ENCODE data around the gene CHRM3. TPM values are rescaled to one million over a fixed set of nuclear protein-coding genes. Genes with fewer than 3 reads are reported as not detected.

The CHRM3 gene
- total and polyA plus RNA-seq, 2 donors (not counting 1 experiment from before 2014, with no cell fraction given) = not detected

- Mint-ChIP-seq H3K27me3 (no peaks in the 10 kb centered on the region), H3K27ac (no peak overlapping the region), H3K4me3 (no peak overlapping the region), H3K9me3 (ENCODE audit: insufficient read depth) (peaks cover 4% of the 10 kb centered on the region), H3K4me1 (no peaks in the 10 kb centered on the region)
- no peaks in the 10 kb centered on the region for H3K27me3 ChIP-seq (replicated peaks in 1 of 4; ENCODE audit: control extremely low read depth in 1 of 4, control insufficient read depth in 3 of 4, insufficient read depth in 4 of 4, low read length in 3 of 4)
- no peaks in the 10 kb centered on the region for H3K36me3 ChIP-seq (replicated peaks in 1 of 2; ENCODE audit: control extremely low read depth in 1 of 2, control insufficient read depth in 1 of 2, extremely low read depth in 1 of 2, insufficient read depth in 2 of 2, low read length in 1 of 2)
- intact Hi-C loops (cut with micrococcal nuclease) = no loop called here
- ChIA-PET CTCF (no interaction called here), POLR2A (no interaction called here)
- TF ChIP-seq, protein P1, sequence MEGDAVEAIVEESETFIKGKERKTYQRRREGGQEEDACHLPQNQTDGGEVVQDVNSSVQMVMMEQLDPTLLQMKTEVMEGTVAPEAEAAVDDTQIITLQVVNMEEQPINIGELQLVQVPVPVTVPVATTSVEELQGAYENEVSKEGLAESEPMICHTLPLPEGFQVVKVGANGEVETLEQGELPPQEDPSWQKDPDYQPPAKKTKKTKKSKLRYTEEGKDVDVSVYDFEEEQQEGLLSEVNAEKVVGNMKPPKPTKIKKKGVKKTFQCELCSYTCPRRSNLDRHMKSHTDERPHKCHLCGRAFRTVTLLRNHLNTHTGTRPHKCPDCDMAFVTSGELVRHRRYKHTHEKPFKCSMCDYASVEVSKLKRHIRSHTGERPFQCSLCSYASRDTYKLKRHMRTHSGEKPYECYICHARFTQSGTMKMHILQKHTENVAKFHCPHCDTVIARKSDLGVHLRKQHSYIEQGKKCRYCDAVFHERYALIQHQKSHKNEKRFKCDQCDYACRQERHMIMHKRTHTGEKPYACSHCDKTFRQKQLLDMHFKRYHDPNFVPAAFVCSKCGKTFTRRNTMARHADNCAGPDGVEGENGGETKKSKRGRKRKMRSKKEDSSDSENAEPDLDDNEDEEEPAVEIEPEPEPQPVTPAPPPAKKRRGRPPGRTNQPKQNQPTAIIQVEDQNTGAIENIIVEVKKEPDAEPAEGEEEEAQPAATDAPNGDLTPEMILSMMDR (IDR thresholded peaks at IDR 0.05) = no peak
- TF ChIP-seq EZH2 (IDR thresholded peaks at IDR 0.05; ENCODE audit: borderline replicate concordance, insufficient read depth, low read depth, low read length, poor library complexity, severe bottlenecking) = no peak
- no peaks in the 10 kb centered on the region for H3K4me1 ChIP-seq (ENCODE audit: control insufficient read depth in 2 of 2, insufficient read depth in 2 of 2, low read length in 2 of 2)
- H3K27ac ChIP-seq (ENCODE audit: low read length in 2 of 2) = no peak overlapping the region
- H4K20me1 ChIP-seq (ENCODE audit: control insufficient read depth, insufficient read depth, low read length, poor library complexity, severe bottlenecking) = no peaks in the 10 kb centered on the region
- DNase-seq = no peak
- H3K9ac ChIP-seq (ENCODE audit: low read length) = no peak overlapping the region
- H3K4me3 ChIP-seq (ENCODE audit: control extremely low read depth in 1 of 5, extremely low read depth in 1 of 5, insufficient read depth in 1 of 5, low read depth in 2 of 5, low read length in 4 of 5) = no peak overlapping the region
- H3K79me2 ChIP-seq (ENCODE audit: control insufficient read depth, insufficient read depth, low read length) = no peaks in the 10 kb centered on the region
- no peak for ATAC-seq (ENCODE audit: low read depth)
- H3K9me3 ChIP-seq (ENCODE audit: control extremely low read depth in 1 of 3, control insufficient read depth in 2 of 3, insufficient read depth in 1 of 3, low read length in 2 of 3) = no peaks in the 10 kb centered on the region
- WGBS (ENCODE audit: insufficient coverage) = no CpG with 5 or more reads among the region's 1 CpG
- no peak overlapping the region for H2AFZ ChIP-seq (ENCODE audit: insufficient read depth, low read depth, low read length, poor library complexity, severe bottlenecking)
- no peak overlapping the region for H3K4me2 ChIP-seq (replicated peaks; ENCODE audit: low read depth, low read length, poor library complexity, severe bottlenecking)
Observed at GRCh38 chr1:239432255-239432654, 45.9 kb downstream of the CHRM3 start.

GRCh38 chr1:239434181-239434580 is 47.8 kb downstream of the CHRM3 start:
- TF ChIP-seq EZH2 (IDR thresholded peaks at IDR 0.05; ENCODE audit: borderline replicate concordance, insufficient read depth, low read depth, low read length, poor library complexity, severe bottlenecking) = no peak
- TF ChIP-seq, protein P1 (IDR thresholded peaks at IDR 0.05) = no peak
- no peaks in the 10 kb centered on the region for H3K4me1 ChIP-seq (ENCODE audit: control insufficient read depth in 2 of 2, insufficient read depth in 2 of 2, low read length in 2 of 2)
- H3K27ac ChIP-seq (ENCODE audit: low read length in 2 of 2) = no peak overlapping the region
- no peak overlapping the region for H3K4me2 ChIP-seq (replicated peaks; ENCODE audit: low read depth, low read length, poor library complexity, severe bottlenecking)
- DNase-seq (no peak), ATAC-seq (ENCODE audit: low read depth) (no peak)
- H2AFZ ChIP-seq (ENCODE audit: insufficient read depth, low read depth, low read length, poor library complexity, severe bottlenecking) = no peak overlapping the region
- CTCF ChIA-PET = no interaction called here
- Mint-ChIP-seq H3K4me1 (no peaks in the 10 kb centered on the region), H3K9me3 (ENCODE audit: insufficient read depth) (peaks cover 4% of the 10 kb centered on the region), H3K4me3 (no peak overlapping the region), H3K27ac (no peak overlapping the region), H3K27me3 (no peaks in the 10 kb centered on the region)
- H3K79me2 ChIP-seq (ENCODE audit: control insufficient read depth, insufficient read depth, low read length) = no peaks in the 10 kb centered on the region
- POLR2A ChIA-PET = no interaction called here
- no peaks in the 10 kb centered on the region for H3K36me3 ChIP-seq (replicated peaks in 1 of 2; ENCODE audit: control extremely low read depth in 1 of 2, control insufficient read depth in 1 of 2, extremely low read depth in 1 of 2, insufficient read depth in 2 of 2, low read length in 1 of 2)
- no peaks in the 10 kb centered on the region for H4K20me1 ChIP-seq (ENCODE audit: control insufficient read depth, insufficient read depth, low read length, poor library complexity, severe bottlenecking)
- no peak overlapping the region for H3K9ac ChIP-seq (ENCODE audit: low read length)
- no peaks in the 10 kb centered on the region for H3K9me3 ChIP-seq (ENCODE audit: control extremely low read depth in 1 of 3, control insufficient read depth in 2 of 3, insufficient read depth in 1 of 3, low read length in 2 of 3)
- no peak overlapping the region for H3K4me3 ChIP-seq (ENCODE audit: control extremely low read depth in 1 of 5, extremely low read depth in 1 of 5, insufficient read depth in 1 of 5, low read depth in 2 of 5, low read length in 4 of 5)
- H3K27me3 ChIP-seq (replicated peaks in 1 of 4; ENCODE audit: control extremely low read depth in 1 of 4, control insufficient read depth in 3 of 4, insufficient read depth in 4 of 4, low read length in 3 of 4) = no peaks in the 10 kb centered on the region
- intact Hi-C loops (cut with micrococcal nuclease) = no loop called here
- 50% methylated on average over 1 of the region's 5 CpGs for WGBS (ENCODE audit: insufficient coverage)
